ENCODE data around the gene LRRC8E.
"Not testable (repeated sequence)": the region's sequence is repeated elsewhere in the genome, so short reads cannot be mapped to it uniquely, and the experiment has no call there.

LRRC8E gene

DNA sequence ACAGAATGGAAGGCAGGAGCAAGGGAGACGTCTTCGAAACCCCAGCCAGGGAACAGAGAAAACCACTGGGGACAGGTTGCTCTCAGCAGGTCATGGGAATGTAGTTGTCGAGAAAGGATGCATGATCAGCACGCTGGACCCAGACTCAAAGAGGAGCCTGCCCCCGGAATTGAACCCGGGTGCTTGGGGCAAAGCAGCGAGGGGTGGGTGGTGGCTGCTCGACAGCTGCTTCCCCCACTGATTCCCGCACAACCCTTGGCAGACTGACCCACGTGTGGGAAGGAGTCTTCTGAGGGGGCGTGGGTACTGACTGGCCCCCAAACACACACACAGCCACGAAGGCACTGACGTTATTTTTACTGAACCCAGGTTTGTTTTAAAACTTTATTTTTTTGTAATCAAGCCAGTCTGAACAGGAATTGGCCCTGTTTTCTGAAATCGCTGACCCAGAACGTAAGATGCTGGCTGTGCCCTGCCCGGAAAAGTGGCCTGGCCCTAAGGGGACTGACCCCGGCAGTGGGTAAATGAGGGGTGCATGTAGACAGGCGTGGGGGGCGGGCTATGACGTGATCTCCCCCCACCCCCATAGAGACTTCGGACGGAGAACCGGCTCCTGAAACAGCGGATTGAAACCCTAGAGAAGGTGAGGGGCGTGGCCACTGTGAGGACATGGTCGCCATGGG is 32.7 kb upstream of the LRRC8E start:
- no peak for DNase-seq (ENCODE audit: low read depth, low spot score)

DNA sequence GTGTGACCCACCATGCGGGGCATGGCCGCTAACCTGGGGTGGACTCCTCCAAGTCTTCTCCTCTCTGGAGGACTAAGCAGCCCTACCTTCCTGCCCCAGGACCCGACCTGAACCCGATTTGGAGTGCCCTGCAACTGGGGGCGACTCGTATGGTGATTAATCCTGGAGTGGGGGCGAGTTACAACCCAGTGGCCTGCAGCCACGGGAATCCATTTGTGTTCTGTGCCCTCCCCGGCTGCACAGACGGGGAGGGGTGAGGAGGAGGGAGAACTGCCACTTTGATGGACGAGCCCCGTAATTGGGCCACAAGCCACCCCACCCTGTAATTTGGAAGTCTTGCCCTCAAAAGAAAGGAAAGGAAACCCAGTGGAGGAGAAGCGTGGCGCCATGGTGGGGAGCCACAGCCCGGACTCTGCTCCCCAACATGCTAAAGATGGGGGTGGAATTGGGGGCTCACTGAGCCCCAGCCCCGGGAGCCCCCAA is 32.2 kb upstream of the LRRC8E start:
- DNase-seq (ENCODE audit: low read depth, low spot score), result no peak

DNA sequence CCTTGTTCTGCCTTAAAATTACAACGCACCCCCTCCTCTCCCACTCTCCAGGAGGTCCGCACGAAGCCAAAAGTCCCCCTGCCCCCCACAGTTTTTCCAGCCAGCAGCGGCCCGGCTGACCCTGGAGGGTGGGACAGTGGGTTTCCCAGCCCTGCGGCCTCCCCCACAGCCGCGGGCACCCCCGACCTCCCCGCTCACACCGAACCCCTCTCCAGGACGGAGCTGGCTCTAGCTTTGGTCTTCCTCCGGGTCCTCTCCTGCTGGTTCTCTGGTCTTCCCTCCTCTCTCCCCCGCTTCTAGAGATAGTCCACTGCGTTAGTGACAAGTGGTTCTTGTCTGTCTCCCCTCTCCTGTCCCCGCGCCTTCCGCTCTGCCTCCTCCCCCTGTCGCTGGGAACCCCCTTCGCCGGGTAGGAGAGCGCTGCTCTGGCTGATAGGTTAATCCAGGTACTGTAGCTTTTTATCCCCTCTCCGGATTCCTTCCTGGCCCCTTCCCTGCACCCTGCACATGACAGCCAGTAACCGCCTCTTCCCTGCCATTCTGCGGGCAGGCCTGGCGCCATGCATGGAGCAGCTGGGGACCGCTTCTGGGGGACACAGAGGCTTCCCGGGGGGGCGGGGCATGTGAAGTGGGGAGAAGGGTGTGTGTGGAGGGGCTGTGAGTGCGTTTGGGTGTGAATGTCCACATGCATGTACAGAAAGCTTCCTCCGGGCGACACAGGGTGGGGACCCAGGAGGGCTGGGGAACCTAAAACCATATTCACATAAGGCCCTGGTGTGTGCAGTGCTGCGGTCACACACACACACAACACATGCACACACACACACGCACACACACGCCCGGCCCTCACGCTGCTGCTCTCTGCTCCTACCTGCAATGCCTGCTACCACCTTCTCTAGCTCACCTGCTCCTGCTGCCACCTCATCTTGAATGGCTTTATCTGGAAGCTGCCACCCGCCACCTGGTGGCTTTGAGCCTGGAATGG is 31.3 kb upstream of the LRRC8E start:
- DNase-seq (ENCODE audit: low read depth, low spot score), result no peak

DNA sequence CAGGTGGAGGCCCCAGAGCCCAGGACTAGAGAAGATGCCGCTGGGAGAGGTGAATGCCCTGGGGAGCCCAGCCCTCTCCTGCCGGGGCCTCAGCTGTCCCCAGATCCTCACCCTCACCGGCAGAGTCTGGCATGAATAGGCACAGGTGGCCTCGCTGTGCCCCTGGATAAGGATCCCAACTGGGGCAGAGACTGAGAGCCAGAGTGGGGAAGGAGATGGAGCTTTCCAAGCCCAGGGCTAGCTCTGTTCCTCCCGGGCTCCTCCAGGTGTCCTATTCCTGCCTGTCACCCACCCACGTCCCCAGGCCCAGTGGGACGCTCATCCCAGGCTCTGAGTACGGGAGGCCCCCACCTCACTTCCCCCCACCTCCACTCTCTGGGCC is 30.6 kb upstream of the LRRC8E start:
- no peak for DNase-seq (ENCODE audit: low read depth, low spot score)

DNA sequence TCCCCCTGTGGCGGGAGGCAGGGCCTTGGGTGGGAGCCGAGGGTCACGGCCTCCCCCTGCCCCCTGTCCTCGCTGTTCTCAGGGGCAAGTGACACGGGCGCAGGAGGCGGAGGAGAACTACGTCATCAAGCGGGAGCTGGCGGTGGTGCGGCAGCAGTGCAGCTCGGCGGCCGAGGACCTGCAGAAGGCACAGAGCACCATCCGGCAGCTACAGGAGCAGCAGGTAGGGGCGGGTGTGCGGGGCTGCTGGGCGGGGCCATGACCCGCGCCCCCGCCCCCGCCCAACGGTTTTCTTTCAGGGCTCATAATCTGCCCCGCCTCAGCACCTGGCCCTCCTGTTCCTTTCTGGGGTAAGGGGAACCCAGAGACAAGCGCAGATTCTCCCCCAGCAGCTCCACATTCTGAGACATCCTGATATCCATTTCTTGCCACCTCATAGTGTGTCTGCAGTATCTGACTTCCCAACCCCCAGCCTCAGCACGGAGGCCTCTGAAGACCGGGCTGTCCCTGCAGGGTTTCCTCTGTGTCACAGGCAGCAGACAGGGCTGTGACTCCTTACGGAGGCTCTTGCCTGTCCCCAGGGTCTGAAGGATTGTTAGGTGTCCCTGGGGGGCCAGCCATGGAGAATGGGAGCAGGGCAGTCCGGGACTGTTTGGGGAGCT is 30.1 kb upstream of the LRRC8E start:
- DNase-seq (ENCODE audit: low read depth, low spot score), result no peak

DNA sequence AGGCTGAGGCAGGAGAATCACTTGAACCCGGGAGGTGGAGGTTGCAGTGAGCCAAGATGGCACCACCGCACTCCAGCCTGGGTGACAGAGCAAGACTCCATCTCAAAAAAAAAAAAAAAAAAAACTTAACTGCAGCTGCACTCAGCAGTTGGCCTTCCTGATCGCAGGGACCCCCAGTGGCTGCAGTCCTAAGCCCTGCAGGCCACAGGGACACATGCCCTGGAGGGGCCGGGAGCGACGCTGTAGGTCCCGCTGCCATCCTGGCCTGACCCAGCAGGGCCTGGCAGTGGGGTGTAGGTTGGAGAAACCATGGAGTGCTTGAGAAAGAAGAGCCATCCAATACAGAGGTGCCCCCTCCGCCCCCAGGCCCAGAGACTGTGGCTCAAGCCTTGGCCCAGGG is 29.2 kb upstream of the LRRC8E start:
- DNase-seq (ENCODE audit: low read depth, low spot score), result not testable (repeated sequence)

DNA sequence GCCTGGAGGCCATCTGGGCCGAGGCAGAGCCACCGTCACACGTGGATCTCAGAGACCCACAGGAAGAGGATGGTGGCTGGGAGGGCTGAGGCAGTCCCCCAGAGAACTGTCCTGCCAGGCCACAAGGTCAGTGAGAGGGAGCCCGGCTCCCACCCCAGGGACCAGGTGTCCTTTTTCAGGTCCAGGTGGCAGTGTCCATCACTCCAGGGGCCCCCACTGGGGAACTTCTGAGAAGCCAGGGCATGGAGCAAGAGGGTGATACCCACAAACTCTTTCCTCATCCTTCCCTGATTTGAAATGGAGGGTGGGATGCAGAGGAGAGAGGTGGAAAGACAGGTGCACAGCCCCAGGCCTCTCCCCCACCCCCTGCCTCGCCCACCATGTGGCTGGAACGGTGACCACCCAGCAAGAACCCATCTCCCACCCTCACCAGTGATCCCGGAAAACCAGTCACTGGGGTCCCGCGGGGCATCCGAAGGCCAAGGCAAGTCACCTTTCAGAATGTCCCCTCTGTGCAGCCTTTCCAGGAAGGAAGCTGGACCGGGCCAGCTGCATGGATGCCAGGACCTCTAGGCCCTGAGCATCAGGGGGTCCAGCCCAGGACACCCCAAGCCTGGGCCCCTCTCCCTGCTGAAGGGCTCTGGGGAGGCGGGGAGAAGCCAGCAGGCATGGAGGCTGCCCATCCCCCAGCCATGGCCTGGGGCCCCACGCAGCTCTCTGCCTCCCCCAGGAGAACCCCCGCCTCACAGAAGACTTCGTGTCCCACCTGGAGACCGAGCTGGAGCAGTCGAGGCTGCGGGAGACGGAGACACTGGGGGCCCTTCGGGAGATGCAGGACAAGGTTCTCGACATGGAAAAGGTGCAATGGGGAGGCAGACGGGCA is 28.2 kb upstream of the LRRC8E start:
- DNase-seq (ENCODE audit: low read depth, low spot score), result no peak

DNA sequence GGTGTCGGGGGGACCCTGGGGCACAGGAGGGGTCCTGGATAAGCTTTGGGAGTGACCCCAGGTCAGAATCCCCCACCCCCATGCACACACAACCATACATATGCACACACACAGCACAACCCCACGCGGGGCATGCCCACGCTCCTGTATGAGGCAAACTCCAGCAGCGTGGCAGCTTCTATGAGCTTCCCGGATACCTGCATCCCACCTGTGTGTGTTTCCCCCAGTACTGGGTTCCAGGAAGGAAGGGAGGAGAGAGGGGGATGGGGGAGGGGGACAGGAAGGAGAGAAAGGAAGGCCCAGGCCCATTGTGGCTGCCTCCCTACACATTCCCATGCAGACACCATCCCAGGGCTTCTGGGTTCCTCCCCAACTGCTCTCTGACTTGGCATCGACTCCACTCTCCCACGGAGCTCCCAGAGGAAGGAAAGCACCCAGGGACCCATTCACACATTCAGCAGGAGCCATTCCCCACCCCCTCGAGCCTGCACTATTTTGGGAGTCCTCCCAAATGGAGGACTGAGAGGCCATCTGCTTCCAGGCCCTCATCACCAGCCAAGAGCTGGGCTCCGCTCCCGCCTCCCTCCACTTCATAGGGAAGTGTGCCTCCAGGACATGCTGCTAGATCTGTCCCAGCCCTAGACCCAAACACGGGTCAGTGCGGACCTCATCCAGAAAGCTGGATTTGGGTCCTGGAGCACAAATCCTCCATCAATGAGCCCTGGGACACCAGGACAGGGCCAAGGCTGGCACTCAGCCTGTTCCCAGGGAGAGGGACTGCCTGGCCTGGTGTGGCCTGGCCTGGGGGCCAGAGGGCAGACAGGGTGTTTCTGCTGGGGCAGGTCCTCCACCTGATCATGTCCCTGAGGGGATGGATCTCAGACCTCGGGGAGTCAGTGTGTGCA is 27.3 kb upstream of the LRRC8E start:
- DNase-seq (ENCODE audit: low read depth, low spot score), result no peak

DNA sequence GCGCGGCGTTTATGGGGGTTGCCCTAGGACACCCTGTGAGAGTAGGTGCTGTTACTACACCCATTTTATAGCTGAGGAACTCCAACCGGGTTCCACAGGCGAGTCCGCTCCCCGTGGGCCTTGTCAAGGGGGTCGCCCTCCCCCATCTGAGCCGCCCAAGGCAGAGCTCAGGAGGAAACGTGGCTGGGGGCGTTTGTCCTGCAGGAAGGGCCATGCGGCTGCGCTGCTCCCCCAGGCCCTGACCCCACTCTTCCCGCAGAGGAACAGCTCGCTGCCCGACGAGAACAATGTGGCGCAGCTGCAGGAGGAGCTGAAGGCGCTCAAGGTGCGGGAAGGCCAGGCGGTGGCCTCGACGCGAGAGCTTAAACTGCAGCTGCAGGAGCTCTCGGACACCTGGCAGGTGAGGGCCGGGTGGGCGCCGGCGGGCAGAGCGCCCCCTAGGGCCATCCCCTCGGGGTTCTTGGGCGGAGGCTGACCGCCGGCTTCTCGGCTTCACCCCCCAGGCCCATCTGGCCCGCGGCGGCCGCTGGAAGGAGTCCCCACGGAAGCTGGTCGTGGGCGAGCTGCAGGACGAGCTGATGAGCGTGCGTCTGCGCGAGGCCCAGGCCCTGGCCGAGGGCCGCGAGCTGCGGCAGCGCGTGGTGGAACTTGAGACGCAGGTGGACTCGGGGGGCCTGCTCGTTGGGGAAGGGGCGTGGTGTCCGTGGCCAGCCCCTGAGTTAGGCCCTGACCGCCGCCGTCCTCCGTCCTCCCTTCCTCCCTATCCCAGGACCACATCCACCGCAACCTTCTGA is 26.5 kb upstream of the LRRC8E start:
- DNase-seq (ENCODE audit: low read depth, low spot score), result no peak

DNA sequence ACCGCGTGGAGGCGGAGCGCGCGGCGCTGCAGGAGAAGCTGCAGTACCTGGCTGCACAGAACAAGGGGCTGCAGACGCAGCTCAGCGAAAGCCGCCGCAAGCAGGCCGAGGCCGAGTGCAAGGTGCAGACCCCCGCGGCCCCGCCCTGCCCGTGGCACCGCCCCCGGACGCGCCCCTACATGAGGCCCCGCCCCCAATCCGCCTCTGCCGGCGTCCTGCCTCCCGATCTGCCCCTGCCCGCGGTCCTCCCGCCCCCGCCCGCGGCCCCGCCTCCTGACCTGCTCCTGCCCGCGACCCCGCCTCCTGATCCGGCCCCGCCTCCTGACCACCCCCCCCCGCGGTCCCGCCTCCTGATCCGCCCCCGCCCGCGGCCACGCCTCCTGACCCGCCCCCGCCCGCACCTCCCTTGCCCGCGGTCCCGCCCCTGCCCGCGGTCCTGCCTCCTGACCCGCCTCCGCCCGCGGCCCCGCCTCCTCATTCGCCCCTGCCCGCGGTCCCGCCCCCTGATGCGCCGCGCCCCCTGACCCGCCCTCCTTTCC is 25.8 kb upstream of the LRRC8E start:
- peak; percentile 24 for DNase-seq (ENCODE audit: low read depth, low spot score)

DNA sequence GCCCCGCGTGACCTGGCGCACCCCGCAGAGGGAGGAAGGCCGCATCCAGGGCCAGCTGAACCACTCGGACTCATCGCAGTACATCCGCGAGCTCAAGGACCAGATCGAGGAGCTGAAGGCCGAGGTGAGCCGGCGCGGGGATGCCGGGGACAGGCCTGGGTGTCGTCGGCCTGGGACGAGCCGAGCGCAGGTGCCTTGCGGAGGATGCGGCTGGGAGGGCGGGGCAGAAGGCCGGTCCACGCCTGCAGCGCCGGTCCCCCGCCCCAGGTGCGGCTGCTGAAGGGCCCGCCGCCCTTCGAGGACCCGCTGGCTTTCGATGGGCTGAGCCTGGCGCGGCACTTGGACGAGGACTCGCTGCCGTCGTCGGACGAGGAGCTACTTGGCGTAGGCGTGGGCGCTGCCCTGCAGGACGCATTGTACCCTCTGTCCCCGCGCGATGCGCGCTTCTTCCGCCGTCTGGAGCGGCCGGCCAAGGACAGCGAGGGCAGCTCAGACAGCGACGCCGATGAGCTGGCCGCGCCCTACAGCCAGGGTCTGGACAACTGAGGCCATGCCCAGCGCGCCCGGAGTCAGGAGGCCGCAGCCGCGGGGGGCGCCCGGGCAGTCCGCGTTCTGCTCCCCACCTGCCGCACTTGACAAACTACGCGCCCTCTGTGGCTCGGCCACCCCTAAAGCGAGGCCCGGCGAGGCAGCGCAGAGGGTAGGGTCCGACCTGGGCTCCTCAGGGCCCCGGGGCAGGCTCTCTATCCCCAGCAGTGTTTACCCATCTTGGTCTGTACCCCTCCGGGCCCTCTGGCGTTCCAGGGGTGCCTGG is 24.9 kb upstream of the LRRC8E start:
- no peak for DNase-seq (ENCODE audit: low read depth, low spot score)

DNA sequence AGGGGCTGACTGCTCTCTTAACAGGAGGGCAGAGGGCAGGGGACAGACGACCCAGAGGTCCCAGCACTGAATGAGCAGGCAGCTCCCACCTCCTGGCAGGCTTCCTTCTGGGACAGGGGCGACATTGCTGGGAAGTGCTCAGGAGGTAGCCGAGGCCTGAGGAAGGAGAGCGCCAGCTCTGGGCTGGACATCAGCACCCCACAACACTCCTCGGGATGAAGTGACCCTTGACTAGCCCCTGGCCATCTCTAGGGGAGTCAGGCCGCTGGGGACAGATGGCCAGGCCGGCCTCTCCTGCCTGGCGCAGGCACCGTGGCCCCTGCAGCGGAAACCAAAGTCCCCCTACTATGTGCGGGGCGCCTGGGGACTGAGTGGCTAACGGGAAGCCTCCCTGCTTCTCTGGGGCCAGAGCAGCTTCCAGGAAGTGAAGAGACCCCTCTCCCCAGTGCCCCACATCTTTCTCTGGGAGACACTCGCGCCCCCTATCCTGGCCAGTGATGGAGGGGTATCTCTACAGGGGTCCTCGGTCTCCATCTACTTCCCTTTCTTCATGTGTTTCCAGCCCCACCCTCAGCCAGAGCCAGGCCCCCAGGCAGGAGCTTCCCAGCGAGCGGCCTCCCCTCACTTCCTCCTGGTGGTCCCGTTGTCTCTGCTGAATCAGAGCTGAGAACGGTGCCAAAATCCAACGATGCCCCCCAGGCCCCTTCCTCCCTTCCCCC is 24.2 kb upstream of the LRRC8E start:
- no peak for DNase-seq (ENCODE audit: low read depth, low spot score)

DNA sequence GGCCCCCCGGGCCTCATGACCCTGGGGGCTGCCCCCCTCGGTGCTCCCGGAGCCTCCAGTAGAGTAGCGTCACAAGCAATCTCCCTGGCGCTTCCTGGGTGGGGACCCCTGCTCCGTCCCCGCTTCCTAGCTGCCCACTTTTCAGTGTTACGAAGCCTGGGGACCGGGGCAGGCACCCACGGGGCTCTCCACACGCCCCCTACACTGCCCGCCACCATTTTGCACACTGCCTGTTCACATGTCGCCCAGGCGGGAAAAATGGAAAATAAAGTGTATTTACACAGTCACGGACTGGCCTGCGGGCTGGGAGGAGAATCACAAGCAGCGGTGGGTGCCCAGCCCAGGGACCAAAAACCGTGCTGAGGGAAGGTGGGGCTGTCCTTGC is 23.6 kb upstream of the LRRC8E start:
- no peak for DNase-seq (ENCODE audit: low read depth, low spot score)

DNA sequence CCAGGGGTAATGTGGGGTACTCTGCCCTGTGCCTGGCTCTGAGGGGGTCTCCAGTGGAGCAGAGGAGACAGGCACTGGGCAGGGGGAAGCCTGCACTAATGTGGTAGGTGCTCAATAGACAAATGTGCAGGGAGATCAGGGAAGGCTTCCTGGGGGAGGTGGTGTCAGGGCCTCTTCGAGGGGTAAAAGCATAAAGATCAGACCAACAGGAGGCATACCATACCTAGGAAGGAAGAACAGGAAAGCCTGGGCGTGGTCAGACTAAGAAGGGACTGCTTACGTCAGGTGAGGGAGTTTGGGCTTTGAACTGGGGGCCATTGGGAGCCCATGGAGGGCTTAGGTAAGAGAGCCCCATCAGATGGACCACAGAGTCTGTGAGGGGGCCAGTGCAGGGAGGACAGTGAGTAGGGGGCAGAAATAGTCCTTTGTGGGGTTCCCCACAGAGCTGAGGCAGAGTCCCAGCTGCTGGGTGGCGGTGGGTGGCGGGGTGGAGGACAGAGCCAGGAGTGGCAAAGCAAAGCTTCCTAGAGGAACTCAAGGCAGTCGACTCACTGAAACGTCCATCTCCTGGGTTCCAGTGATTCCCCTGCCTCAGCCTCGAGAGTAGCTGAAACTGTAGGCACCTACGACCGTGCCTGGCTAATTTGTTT is 22.9 kb upstream of the LRRC8E start:
- no peak for DNase-seq (ENCODE audit: low read depth, low spot score)

DNA sequence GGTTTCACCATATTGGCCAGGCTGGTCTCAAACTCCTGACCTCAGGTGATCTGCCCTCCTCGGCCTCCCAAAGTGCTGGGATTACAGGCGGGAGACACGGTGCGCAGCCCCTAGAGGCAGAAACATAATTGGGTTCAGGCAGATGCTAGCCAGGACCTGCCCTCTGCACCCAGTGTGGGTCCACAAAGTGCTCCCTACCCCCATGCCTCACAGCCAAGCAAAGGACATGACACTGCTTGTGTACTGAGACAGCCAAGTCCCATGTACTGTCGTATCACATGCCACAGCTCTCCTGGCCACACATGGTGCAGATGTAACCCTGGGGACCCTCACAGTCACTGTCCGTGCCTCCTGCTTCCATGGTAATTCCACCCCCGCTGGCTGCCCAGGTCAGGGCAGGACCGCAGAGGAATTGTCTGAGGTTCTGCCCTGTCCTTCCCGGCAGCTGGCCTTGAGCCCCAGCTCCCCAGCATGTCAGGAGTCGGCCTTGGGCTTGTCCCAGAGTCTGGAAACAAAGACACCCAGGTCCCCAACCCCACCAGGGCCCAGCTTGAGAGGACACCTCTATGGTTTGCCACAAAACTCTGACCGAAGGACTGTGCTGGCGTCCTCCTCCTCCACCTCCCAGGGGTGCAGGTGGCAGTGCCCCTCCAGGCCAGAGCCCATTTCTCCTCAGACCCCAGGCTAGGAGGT is 21.8 kb upstream of the LRRC8E start:
- DNase-seq (ENCODE audit: low read depth, low spot score), result no peak

DNA sequence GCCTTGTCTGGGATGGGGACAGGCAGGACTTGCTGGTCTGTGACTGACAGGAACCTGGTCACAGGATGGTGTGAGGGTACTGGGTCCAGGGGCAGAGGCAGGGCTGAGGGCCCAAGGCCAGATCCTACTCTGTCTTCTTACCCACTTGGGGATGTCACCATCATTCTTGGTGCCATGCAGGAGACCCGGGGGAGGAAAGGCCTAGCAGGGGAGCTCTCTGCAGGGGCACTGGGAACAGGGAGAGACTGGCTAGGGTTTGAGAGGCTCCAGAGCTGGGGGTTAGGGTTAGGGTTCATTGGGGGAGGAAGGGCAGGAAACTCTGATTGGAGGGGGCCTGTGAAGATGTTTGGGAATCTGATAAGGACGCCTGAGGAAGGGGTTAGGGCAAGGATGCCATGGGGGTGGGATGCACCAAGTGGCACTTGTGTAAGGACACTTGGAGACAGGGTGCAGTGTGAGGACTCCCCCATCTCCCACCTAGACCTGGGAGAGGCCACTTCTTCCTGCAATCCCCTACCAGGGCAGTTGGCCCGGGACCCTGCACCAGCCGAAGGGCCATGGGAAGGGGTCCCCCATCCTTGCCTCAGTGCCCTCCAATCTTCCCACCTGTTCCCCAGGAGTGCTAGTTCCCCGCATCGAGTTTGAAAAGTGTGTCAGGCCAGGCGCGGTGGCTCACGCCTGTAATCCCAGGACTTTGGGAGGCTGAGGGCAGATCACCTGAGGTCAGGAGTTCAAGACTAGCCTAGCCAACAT is 21.0 kb upstream of the LRRC8E start:
- no peak for DNase-seq (ENCODE audit: low read depth, low spot score)
